Iris pigment epithelial cell (primary cell): ENCODE results near the gene CEP72.
"Not testable (repeated sequence)": the region's sequence is repeated elsewhere in the genome, so short reads cannot be mapped to it uniquely, and the experiment has no call there.

Experiments
- DNase-seq: peaks from one replicate; pipeline ENCODE4 v3.0.0-alpha.2; 2011; ENCODE audit warnings: low read depth

The CEP72 gene

GRCh38 chr5:618450-618849 lies 6.3 kb downstream of the CEP72 start:
- no peak for DNase-seq

- no peak for DNase-seq
Measured at GRCh38 chr5:619444-619843, 7.3 kb downstream of the CEP72 start.

- no peak for DNase-seq
Measured at GRCh38 chr5:620152-620551, 8.0 kb downstream of the CEP72 start.

GRCh38 chr5:620586-621180 lies 8.5 kb downstream of the CEP72 start:
- DNase-seq: no peak

GRCh38 chr5:621341-621761 lies 9.2 kb downstream of the CEP72 start:
- no peak for DNase-seq

- no peak for DNase-seq
Measured at GRCh38 chr5:622359-622758, 10.2 kb downstream of the CEP72 start.

GRCh38 chr5:622946-623522 lies 10.9 kb downstream of the CEP72 start:
- no peak for DNase-seq

GRCh38 chr5:623531-623930 lies 11.4 kb downstream of the CEP72 start:
- DNase-seq: no peak

GRCh38 chr5:624118-624950 lies 12.2 kb downstream of the CEP72 start:
- no peak for DNase-seq

- DNase-seq: no peak
Measured at GRCh38 chr5:624951-625230, 12.8 kb downstream of the CEP72 start.

GRCh38 chr5:625516-625915 lies 13.4 kb downstream of the CEP72 start:
- no peak for DNase-seq

GRCh38 chr5:626850-627249 lies 14.7 kb downstream of the CEP72 start:
- DNase-seq: peak; percentile 18

GRCh38 chr5:627840-628239 lies 15.7 kb downstream of the CEP72 start:
- no peak for DNase-seq

GRCh38 chr5:628351-629205 lies 16.4 kb downstream of the CEP72 start:
- not testable (repeated sequence) for DNase-seq

- DNase-seq: peak; percentile 68
Measured at GRCh38 chr5:633501-633955, 21.4 kb downstream of the CEP72 start.

GRCh38 chr5:634191-634590 lies 22.1 kb downstream of the CEP72 start:
- no peak for DNase-seq

- no peak for DNase-seq
Measured at GRCh38 chr5:635306-636055, 23.3 kb downstream of the CEP72 start.

- DNase-seq: no peak
Measured at GRCh38 chr5:636951-637350, 24.8 kb downstream of the CEP72 start.

GRCh38 chr5:637581-638450 lies 25.7 kb downstream of the CEP72 start:
- no peak for DNase-seq

GRCh38 chr5:638501-639252 lies 26.5 kb downstream of the CEP72 start:
- no peak for DNase-seq
